SIG-M5 treated with dmso at 0.1 percent for 504 hours (cell line): ENCODE data around the gene CD34.

Experiments
- DNase-seq: peaks from one replicate; lab custom pipeline; 2025; ENCODE audit not compliant: unreplicated experiment; lab: John Stamatoyannopoulos, UW

The CD34 gene, protein sequence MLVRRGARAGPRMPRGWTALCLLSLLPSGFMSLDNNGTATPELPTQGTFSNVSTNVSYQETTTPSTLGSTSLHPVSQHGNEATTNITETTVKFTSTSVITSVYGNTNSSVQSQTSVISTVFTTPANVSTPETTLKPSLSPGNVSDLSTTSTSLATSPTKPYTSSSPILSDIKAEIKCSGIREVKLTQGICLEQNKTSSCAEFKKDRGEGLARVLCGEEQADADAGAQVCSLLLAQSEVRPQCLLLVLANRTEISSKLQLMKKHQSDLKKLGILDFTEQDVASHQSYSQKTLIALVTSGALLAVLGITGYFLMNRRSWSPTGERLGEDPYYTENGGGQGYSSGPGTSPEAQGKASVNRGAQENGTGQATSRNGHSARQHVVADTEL

DNA sequence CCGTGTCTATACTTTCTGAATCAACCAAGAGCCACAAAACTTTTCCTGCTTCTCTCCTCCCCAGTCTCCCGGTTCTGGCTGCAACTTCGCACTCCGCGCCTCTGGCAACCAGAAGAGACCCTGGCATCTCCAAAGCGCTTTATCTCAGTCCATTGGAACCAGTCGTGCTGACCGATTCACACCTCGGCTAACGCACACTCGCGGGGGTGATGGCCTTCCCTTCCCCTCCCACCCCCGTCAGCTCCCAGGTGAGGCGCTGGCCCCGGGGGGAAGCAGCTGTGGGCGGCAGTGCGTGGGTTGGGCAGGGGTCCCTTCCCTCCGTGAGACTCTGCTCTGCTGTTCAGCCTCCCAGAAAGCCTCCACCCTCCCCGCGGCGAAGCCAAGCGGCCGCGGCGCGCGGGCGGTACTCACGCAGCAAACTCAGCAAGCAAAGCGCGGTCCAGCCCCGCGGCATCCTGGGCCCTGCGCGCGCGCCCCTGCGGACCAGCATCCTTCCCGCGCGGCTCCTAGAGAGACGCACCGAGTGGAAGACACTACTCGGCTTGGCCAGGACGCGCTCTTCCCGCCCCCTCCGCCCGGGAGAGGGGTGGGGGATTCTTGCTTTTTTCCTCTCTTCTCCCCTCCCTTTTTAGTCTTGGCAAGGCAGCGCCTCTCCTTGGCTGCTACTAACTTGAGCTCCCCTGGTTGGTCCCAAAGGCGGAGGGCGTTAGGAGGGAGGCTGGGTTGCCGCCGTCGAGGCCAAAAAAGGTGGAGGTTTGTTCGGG lies at the start of gene CD34:
TSS of gene CD34 (minus strand) at position 535 of the 764 bp plus-strand sequence. CDS start at position 490, 45 bp downstream.
- DNase-seq, result no peak

DNA sequence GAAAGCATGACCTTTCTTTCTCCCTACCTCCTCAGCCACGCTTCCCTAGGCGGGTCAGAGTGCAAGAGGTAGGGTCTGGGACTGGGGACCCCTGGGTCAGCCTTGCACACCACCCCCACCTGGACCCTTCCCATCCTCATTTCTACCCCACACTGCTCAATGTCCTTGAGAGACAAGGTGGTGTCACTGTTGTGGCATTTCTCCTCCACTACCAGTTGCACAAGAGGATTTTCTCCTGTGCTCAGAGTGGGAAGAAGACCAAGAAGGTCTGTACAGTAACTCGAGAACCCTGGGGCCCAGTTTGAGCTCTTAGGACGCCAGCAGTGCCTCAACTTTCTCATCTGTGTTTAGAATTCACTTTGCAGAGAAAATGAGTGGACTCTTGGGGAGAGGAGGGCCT lies 49.4 kb upstream of the CD34 start:
- peak; percentile 3 for DNase-seq

DNA sequence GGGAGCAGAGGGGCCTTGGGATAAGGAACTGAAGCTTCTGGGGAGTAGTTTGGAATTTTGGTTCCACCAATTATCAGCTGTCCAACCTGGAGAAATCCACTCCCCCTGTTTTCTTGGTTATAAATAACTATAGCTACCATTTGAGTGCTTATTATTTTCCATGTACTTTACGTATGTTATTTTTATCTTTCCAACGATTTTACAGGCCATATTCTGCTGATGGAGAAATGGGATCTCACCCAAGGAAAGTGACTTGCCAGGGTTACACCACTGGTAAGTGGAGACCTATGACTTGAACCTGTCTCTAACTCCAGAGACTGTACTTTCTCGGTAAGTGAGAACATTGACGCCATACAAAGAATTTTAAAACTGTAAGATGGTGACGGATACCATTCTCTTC lies 49.0 kb upstream of the CD34 start:
- no peak for DNase-seq

DNA sequence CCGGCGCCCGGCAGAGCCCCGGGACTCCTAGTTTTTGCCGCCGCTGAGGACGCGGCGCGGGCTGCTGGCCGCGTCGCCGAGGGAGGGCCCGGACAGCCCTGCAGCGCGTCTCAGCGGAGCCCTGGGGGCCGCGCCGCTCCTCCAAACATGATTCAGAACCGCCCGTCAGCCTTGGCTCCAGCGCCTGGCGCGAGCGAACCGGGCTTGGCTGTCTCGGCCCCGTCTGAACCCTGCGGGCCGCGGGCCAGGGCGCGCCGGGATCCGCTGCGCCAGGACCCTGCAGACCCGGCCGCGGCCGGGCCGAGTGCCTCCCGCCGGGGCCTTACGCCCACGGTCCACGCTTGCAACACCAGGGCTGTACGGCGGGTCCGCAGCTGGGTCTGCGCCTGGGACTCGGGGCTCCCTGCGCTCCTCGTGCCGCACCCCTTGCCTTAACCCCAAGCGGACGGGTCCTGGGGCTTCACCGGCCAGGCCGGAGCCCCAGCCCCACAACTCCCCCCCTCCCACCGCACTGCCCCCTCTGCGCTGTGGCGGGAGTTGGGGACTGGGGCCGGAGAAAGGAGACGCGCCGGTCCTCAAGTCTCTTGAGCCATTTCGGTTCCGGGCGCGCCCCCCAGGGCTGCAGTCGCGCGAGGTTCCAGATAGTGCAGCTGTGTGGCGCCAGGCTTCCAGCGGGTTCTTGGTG lies 48.4 kb upstream of the CD34 start:
- DNase-seq, result no peak

DNA sequence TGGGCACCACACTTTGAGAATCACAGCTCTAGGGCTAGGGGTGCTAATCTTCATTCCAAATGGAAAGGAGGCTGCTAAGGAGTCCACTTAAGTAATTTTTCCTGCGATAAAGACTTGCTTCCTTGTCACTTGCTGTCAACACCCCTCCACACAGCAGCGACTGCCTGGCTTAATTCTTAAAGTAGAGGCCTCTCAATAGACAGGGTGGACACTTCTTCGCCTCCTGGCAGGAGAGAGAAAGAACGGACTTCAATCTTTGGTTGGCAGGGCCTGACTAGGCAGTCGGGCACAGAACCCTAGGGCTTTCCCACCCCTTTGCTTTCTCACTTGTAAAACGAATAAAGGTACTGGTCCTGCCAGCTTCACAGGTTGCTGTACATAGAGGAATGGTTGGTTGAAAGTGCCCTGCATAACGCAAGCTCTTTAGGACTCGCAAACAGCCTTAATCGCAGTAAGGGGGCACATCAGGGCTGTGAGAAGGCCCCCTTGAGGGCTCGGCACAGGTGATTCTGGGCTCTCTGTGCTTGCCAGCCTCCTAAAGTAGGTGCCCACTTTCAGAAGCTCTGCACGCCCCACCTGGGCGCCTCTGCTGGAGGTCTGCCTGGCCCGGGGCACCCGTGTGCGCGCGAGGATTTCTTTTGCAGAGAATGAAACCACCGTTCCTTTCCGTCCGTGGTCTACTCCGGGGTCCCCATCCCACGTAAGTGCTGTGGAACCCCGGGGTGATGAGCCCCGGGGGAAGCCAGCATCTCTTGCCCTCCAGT lies 47.6 kb upstream of the CD34 start:
- no peak for DNase-seq

DNA sequence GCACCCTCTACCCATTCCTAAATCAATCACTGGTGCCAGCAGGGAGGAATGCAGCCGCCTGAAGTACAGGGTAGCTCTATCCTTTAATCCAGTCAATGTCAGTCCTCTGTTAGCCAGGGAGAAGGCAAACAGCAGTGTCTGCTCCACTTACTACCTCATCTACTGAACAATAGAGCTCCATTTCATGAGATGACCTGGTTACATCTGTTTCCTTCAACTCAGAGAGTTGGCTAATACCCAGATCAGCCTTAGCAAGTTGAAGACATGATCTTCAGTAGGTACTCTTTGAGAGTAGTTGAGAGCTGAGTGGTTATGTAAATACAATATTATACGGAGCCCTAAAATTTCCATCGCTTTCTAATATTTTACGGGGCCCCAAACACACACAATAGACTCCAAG lies 46.1 kb upstream of the CD34 start:
- no peak for DNase-seq

DNA sequence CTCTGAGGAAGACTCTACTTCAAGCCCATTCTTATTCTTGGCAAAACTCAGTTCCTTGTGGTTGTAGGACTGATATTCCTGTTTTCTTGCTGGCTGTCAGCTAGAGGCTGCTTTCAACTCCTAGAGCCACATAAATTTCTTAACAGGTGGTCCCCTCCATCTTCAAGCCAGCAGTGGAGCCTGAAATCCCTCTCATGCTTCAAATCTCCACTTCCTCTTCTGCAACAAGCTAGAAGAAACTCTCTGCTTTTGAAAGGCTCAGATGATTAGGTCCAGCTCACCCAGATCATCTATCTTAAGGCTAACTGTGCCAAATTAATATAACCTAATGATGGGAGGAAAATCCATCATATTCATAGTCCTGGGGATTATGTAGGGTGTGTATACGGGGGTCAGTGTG lies 43.2 kb upstream of the CD34 start:
- DNase-seq, result no peak

DNA sequence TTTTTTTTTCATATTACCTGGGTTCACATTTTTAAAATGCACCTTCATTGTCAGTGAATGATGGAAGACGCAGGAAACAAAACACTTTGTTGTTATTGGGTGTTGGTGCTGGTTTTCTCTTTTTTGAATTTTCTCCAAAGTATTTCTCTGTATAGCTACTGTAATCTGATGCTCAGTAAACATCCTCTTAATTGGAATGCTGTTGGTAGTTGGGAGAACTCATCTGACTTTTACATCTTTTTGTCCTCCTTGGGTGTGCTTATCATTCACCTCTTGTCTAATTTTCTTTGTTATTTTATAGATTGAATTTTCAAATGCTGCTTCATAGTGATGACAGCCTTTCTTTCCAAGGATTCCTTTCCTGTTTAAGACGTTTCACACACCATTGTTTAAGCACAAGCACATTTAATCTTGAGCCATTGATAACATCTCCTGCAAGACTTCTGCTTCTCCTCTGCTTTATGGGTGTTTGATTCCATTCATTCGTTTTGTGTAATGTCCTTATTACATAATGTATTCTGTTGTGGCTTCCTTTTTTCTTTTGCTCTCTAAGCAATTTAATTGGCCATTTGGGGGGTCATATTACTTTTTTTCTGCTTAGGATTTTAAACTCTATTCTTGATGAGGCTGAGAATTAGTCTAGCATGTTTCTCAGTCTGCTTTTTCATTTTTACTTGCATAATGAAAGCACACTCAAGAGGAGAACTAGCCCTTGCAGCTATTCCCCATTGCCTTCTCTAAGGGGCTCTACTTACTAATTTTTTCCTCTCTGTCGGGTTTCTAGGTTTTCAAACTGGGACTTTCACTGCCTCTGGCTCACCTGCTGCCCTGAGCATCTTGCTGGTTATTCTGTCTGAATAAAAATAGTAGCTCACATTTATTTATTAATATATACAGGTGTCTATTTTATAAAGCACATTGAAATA lies 42.0 kb upstream of the CD34 start:
- peak; percentile 38 for DNase-seq

DNA sequence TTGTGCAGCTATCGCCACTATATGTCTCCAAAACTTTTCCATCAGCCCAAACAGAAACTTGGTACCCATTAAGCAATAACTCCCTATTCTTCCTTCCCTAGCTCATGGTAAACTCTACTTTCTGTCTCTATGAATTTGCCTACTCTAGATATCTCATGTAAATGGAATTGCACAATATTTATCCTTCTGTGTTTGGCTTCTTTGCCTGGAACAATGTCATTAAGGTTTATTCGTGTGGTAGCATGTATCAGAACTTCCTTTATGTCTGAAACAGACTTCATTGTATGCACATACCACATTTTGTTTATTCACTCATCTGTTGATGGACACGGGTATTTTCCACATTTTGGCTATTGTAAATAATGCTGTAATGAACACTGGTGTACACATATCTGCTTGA lies 40.7 kb upstream of the CD34 start:
- DNase-seq, result no peak

DNA sequence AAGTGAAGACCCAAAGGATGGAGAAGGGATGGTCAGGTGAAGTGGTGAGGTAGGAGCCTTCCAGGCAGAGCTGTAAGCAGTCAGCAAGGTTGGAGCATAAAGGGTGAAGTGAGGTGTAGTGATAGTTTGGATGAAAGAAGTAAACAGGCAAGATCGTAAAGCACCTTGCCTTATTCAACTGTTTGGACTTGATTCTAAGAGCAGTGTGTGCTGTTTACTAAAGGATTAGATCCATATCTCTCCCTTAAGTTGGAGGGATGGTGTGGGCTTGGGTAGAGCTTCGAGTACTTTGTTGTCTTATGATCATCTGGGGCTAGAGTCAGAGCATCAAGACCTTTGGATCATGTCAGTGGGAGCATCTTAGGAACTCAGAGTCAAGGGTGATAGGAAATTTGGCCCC lies 39.8 kb upstream of the CD34 start:
- DNase-seq, result no peak

DNA sequence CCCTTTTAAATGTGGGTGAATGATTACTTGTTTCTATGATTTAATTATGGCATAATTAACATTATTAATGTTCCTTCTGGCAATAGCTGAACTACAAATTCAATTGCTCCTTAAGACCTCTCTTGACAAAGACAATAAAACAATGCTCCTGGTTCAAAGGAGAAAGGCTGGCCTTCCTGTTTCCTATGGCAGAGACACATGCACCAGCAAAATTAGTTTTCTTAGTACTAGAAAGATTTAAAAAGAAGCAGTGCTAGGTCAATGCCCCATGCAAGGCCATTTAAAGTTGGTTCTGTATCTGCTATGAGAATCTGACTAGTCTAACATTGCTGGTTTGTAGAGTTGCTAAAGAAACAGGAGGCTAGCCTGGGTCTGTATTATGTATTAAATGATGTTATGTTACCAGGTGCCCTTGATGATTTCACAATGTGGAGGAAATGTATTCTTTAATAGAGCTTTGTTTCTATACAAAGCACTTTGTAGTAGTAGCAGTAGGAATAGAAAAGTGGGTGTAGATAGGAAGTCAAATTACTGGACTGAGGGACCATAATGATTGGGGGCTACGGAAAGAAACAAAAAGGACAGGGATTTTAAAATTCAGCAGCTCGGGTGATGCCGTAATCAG lies 38.8 kb upstream of the CD34 start:
- no peak for DNase-seq

DNA sequence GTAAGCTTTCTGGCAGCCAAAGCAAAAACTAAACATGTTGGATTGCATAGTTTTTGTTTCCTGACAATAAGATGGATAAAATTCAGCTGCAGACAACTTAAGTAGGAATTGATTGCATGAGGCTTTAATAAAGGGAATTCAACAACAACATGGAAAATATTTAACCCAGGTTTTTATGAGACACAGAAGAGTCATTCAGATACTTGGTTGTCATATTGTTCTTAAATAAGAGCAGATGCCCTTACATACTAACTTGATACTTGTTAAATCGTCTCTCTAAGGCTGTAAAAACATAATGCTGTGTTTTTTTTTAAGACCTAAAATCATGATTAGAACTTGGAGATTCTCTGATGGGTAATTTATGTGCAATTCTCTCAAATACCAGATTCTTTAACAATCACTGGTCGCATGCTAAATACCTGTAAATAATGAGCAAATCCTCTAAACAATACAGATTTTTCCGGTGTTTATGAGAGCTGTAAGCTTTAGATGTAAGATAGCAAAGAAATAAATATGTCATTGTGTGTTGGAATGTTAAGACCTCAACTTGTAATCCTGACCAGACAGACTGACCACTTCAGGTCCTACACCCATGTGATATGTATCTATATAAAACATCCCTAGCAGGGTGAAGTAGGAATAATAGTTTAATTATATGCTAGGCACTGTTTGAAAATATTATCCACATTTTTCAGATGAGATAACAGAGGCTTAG lies 37.8 kb upstream of the CD34 start:
- no peak for DNase-seq

DNA sequence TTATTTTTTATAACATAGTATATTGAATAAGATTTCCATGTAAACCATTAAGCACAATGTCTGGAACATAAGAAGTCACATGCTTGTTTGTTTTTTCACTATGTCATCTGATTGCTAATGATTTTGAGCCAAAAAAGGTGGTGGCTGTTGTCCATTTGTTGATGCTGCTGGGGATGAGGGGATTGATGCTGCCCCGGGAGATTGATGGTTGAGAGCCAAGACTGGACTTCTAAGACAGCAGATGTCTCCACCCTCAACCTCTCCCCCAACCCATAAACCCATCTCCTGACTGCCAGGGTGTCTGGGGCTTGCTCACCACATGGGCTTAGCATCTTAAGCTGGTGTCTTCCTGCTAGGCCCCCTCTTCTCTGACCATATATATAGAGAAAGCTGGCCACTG lies 35.8 kb upstream of the CD34 start:
- DNase-seq, result no peak

DNA sequence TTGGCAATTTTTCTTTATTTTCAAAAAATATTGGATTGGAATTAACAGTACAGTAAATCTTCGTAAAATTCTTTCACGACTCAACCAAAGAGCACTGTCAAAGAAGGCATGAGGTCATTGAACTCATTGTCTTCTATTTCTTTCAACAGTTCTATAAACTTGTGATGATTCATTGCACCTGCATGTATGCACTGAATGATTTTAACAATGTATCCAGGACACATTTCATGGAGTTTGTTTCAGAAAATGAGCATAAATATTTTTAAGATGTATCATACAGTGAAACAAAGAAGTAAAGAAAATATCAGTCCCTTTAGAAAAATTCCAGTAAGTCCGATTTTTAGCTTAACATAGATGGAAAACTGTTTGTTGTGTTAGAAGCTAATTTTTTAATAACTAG lies 33.6 kb upstream of the CD34 start:
- no peak for DNase-seq

DNA sequence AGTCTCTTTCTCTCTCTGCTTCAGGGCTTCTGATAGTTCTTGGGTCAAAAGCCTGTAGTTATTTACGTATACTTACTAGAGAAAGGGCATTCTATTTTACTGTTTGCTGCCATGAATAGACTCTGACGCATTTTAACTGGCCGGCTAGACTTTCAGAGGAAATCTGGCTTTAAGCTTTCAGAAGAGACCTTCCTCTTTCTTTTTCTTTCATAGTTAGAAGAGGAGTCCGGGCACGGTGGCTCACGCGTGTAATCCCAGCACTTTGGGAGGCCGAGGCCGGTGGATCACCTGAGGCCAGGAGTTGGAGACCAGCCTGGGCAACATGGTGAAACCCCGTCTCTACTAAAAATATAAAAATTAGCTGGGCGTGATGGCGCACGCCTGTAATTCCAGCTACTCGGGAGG lies 31.4 kb upstream of the CD34 start:
- DNase-seq, result peak; percentile 9

DNA sequence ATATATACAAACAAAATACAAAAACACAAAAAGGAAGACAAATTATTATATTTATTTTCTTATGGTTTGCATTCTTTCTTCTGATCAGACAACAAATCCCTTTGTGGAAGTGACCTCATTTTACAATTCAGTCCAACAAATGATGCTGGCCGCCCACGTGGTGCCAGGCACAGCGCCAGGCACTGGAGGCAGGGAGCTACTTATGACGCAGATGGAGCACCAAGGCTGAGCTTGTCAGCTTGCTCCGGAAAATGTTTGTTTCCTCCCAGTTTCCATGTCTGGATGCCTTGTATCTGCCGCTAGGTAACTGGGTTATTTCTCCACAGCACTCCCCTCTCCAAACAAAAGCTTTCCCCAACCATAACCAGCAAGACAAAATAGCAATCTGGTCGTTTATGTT lies 30.7 kb upstream of the CD34 start:
- DNase-seq, result no peak

DNA sequence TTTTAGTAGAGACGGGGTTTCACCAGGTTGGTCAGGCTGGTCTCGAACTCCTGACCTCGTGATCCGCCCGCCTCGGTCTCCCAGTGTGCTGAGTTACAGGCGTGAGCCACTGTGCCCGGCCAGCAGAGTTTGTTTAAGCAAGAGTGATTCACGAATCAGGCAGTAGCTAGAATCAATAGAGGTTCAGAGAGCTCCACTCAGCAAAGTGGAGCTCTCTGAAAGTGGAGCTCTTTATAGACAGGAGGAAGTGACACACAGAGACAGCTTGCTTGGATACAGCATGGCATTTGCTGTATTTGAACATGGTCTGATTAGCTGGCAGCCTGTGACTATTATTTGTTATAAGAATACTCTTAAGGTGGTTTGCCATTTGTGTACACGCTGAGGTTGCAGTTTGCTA lies 27.1 kb upstream of the CD34 start:
- DNase-seq, result peak; percentile 12

DNA sequence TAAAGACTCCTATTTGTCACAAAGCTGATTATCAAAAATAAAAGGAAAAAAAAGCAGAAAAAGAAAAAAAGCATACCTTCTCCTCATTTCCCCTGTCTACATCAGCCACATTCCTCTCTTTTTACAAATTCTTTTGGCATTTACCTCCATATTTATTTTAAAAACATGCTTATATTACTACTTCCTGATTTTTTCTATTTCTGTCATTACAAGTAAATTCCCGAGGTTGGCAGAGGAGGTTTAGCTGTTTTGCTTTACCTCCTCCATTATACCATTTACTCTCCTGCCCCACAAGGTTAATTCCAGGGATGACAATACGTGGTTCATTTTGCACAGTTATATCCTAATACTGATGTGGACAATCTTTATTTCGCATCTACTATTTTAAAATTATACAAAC lies 26.3 kb upstream of the CD34 start:
- DNase-seq, result no peak

DNA sequence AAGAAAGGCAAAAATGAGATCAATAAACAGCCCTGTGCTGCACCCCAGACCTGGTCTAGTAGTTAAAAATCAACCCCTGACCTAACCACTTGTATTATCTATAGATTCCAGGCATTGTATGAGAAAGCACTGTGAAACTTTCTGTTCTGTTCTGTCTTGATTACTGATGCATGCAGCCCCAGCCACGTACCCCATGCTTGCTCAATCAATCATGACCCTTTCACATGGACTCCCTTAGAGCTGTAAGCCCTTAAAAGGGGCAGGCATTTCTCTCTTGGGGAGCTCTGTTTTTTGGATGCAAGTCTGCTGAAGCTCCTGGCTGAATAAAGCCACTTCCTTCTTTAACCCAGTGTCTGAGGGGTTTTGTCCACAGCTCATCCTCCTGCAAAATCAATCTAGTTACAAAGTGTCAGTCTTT lies 24.2 kb upstream of the CD34 start:
- peak; percentile 20 for DNase-seq
